ENCODE data around the gene HTATSF1. TPM values are rescaled to one million over a fixed set of nuclear protein-coding genes. Genes with fewer than 3 reads are reported as not detected.

The HTATSF1 gene
- total RNA-seq, 2 donors from 2014 or later = 47.2 to 59.3 TPM

GRCh38 chrX:136531951-136532350 is 34.6 kb downstream of the HTATSF1 start, which contains the start of gene VGLL1:
Gene VGLL1, plus strand, starts transcription at chrX:136532215. Its CDS starts 3,806 bp downstream, at chrX:136536021.
- H3K36me3 ChIP-seq = no peaks in the 10 kb centered on the region
- no peak for TF ChIP-seq CTCF (IDR thresholded peaks at IDR 0.05)
- DNase-seq (ENCODE audit: low spot score) (no peak), ATAC-seq (ENCODE audit: insufficient number of reproducible peaks, low FRiP score, low read depth) (no peak)
- no peak within 1 kb of the TSS for H3K4me3 ChIP-seq
- H3K27me3 ChIP-seq (replicated peaks; ENCODE audit: insufficient read depth) = no peaks in the 10 kb centered on the region
- no peaks in the 10 kb centered on the region for H3K4me1 ChIP-seq (ENCODE audit: control insufficient read depth in 1 of 2, low read depth in 2 of 2)
- no peaks in the 10 kb centered on the region for H3K9me3 ChIP-seq
- no peak within 1 kb of the TSS for H3K27ac ChIP-seq

GRCh38 chrX:136534131-136534530 is 36.7 kb downstream of the HTATSF1 start:
- Histone ChIP-seq H3K9me3 (no peaks in the 10 kb centered on the region), H3K27ac (no peak overlapping the region), H3K4me3 (no peak overlapping the region), H3K4me1 (ENCODE audit: control insufficient read depth in 1 of 2, low read depth in 2 of 2) (no peaks in the 10 kb centered on the region), H3K36me3 (no peaks in the 10 kb centered on the region), H3K27me3 (replicated peaks; ENCODE audit: insufficient read depth) (no peaks in the 10 kb centered on the region)
- ATAC-seq (ENCODE audit: insufficient number of reproducible peaks, low FRiP score, low read depth) (no peak), DNase-seq (ENCODE audit: low spot score) (no peak)
- TF ChIP-seq CTCF (IDR thresholded peaks at IDR 0.05) = no peak

GRCh38 chrX:136538811-136539210 is 41.4 kb downstream of the HTATSF1 start:
- no peak for TF ChIP-seq CTCF (IDR thresholded peaks at IDR 0.05)
- DNase-seq (ENCODE audit: low spot score) (no peak), ATAC-seq (ENCODE audit: insufficient number of reproducible peaks, low FRiP score, low read depth) (no peak)
- Histone ChIP-seq H3K4me3 (no peak overlapping the region), H3K4me1 (ENCODE audit: control insufficient read depth in 1 of 2, low read depth in 2 of 2) (no peaks in the 10 kb centered on the region), H3K27me3 (replicated peaks; ENCODE audit: insufficient read depth) (no peaks in the 10 kb centered on the region), H3K36me3 (no peaks in the 10 kb centered on the region), H3K9me3 (no peaks in the 10 kb centered on the region), H3K27ac (no peak overlapping the region)

GRCh38 chrX:136540226-136540625 is 42.8 kb downstream of the HTATSF1 start:
- Histone ChIP-seq H3K27ac (no peak overlapping the region), H3K4me1 (ENCODE audit: control insufficient read depth in 1 of 2, low read depth in 2 of 2) (no peaks in the 10 kb centered on the region), H3K4me3 (no peak overlapping the region), H3K36me3 (no peaks in the 10 kb centered on the region), H3K9me3 (no peaks in the 10 kb centered on the region), H3K27me3 (replicated peaks; ENCODE audit: insufficient read depth) (no peaks in the 10 kb centered on the region)
- ATAC-seq (ENCODE audit: insufficient number of reproducible peaks, low FRiP score, low read depth) (no peak), DNase-seq (ENCODE audit: low spot score) (no peak)
- no peak for TF ChIP-seq CTCF (IDR thresholded peaks at IDR 0.05)

GRCh38 chrX:136541294-136541693 is 43.9 kb downstream of the HTATSF1 start:
- Histone ChIP-seq H3K27me3 (replicated peaks; ENCODE audit: insufficient read depth) (no peaks in the 10 kb centered on the region), H3K36me3 (no peaks in the 10 kb centered on the region), H3K27ac (no peak overlapping the region), H3K4me3 (no peak overlapping the region), H3K4me1 (ENCODE audit: control insufficient read depth in 1 of 2, low read depth in 2 of 2) (no peaks in the 10 kb centered on the region), H3K9me3 (no peaks in the 10 kb centered on the region)
- no peak for TF ChIP-seq CTCF (IDR thresholded peaks at IDR 0.05)
- ATAC-seq (ENCODE audit: insufficient number of reproducible peaks, low FRiP score, low read depth) (no peak), DNase-seq (ENCODE audit: low spot score) (no peak)

All from thoracic aorta (tissue), 2 donors.